ENCODE data around the gene ATRAID.
"Not testable (repeated sequence)": the region's sequence is repeated elsewhere in the genome, so short reads cannot be mapped to it uniquely, and the experiment has no call there.

ATRAID gene

DNA sequence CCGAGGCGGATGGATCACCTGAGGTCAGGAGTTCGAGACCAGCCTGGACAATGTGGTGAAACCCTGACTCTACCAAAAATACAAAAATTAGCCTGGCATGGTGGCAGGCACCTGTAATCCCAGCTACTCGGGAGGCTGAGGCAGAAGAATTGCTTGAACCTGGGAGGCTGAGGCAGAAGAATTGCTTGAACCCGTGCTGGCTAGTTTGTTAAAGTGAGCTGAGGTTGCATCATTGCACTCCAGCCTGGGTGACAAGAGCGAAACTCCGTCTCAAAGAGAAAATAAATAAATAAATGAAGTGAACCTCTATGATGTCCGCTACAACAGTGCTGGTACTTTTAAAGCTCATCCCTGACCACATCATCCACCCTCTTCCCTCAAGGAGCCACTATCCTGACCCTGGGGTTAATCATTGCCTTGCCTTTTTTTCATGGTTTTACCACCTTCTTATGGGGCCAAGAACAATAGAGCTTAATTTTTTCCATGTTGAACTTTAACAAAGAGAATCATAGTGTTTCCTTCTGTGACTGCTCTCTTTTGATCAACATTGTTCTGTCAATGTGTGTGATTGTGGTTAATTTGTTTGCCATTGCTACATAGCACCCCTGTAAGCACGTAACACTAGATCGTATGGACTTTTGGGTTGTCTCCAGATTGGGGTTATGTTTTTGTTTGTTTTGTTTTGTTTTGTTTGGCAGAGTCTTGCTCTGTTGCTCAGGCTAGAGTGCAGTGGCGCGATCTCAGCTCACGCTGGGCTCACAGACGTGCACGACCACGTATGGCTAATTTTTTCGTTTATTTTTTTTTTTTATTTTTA, 17.1 kb upstream of the ATRAID start:
- no peak for DNase-seq

DNA sequence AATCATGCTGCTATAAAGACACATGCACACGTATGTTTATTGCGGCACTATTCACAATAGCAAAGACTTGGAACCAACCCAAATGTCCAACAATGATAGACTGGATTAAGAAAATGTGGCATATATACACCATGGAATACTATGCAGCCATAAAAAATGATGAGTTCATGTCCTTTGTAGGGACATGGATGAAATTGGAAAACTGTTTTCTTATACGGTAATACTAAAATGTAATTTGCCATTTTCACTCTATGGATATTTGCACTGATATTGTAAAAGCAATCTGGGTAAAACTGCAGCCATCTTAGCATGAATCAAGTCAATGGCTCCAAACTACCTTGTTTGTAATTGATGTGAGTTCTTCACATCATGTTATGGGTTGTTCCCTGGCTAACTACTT, 16.0 kb upstream of the ATRAID start:
- DNase-seq = not testable (repeated sequence)

DNA sequence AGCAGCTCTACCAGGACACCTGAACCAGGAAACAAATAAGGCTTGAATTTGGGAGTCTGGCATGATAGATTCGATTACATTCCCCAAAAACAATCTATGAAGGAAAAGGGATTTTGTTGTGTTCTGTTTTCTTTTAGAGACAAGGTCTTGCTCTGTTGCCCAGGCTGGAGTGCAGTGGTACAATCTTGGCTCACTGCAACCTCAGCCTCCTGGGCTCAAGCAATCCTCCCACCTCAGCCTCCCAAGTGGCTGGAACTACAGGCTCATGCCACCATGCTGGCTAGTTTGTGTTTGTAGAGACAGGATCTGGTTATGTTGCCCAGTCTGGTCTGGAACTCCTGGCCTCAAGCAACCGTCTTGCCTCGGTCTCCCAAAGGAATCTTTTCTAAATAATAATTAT, 13.8 kb upstream of the ATRAID start:
- not testable (repeated sequence) for DNase-seq

DNA sequence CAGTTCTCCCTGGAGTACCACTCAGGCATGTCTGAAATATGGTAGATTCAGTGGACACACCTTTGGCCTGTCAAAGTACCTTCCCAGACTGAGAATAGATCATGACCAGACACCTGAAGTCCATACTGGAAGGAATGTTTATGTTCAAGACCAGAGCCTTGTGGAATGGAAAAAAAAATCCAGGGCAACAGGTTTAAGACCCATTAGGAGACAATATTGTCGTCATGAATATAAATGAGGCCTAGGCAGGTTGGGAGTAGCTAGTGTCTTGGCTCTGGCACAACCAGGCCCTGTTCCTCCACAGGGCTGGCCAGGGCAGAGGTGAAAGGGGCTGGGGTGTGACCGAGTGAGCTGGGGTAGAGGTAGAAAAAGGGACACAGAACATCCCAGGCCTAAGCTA, 13.2 kb upstream of the ATRAID start:
- DNase-seq = no peak

DNA sequence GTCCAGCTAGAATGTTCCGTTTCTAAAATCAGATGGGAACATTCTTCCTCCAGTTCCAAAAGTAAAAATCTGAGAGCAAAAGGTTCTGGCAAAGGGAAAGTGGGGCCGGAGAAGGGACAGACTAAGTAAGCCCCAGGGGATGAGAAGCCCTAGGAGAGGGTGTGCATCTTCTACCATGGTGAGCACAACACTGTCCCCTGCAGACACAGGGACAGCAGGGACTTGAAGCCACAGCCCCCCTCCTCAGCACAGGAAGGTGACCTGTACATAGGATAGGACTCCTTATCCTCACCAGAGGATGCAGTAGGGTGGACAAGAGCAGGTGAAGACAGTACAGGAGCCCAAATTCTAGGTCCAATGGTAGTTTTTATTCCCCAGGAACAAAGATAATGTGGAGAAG, 12.6 kb upstream of the ATRAID start:
- no peak for DNase-seq

DNA sequence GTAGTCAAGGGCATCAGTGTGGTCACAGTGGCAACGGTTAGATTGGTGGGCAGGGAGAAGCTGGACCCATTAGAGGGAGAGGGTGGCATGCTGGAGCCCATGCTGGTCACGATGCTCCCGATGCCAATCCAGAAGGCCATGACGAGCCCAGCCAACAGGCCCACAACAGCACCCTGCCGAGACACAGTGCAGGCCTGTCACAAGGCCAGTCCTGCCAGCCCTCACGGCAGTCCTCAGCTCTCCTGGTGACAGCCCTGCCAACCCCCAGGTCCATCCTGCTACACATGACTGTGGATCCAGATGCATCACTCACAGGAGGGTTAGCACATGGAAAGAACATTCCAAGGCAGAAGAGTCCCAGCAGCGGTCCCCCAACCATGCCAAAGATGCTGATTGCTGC, 10.2 kb upstream of the ATRAID start:
- no peak for DNase-seq

DNA sequence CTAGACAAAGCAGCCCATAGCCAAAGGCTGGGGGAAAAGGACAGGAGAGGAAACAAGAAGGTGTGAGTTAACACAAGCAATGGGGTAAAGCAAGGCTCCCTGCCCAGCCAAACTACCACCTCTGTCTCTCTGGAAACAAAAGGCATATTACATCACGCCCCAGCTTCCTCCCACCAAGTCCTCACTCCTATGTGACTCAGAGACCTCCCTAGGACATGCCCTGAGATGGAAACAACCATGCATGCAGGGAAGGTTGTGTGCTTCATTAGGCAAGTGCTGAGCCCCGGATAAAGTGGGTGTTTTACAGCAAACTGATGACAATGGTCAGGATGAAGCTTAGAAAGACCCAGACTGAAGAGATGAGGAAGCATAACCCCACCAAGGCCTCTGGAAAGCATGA, 9.0 kb upstream of the ATRAID start:
- no peak for DNase-seq

DNA sequence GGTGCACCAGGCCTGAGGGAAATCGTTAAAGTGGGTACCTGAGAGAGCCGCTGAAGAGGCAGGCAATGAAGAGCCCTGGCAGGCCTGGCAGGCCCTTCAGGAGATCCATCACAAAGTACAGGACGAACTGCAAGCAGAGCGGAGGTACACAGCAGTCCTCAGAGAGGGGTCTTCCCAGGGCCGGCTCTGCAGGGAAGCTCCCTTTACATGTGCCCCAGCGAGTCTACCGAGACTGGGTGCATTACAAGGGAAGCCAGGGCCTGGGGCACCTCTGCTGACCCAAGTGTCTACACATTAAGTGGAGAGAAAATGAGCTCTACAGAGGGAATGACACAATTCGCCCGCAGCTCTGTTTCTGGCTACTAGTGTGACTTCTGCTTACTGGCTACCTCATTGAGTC, 8.1 kb upstream of the ATRAID start:
- DNase-seq = no peak

DNA sequence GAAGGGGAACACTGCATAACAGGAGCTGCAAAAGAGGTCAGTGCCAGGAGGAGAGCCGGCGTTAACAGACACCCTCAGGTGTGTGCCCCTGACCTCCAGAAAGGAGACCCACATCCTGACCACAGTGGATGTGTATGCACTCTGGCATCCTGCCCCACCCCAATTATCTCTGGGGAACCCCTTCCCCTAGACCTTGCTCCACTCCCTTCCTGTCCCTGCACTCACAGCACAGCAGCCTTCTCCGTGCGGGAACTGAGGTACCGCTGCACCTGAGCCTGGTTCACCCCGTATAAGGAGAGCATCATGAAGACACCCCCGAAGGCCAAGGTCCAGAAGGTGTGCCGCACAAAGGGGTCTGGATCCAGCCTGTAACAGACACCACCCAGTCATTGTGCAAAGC, 7.3 kb upstream of the ATRAID start:
- DNase-seq = no peak

DNA sequence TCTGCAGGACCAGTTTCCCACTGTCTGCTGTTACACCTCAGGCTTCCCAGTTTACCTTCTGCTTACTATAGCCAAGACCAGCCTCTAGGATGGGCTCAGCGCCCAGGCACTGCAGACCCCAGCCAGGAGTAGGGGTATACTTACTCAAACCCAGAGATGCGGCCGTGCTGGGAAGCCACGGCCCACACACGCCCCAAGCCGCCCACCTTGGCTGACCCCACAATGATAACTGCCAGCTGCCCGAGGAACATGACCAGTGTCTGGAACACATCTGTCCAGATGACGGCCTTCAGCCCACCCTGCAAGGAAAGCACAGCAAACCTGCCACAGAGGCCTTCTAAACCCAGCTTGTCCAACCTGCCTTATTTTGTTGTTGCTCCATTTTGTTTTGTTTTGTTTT, 6.6 kb upstream of the ATRAID start:
- DNase-seq = no peak

DNA sequence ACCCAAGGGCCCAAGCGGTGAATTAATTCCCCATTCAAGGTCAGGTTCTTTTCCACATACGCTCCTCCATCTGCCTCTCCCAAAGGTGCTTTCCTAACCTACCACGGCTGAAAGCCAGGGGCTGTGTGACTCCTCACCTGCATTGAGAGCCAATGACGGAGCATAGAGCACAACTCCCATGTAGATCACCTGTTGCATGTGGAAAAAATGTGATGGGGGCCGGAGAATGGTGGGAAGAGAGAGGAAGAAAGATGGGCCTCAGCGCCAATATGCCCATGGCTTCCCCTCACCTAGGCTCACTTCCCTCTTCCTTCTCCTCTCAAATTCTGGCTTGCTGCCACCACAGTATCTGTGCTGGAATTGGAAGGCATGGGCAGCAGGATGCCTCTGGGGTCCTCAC, 5.5 kb upstream of the ATRAID start:
- no peak for DNase-seq

DNA sequence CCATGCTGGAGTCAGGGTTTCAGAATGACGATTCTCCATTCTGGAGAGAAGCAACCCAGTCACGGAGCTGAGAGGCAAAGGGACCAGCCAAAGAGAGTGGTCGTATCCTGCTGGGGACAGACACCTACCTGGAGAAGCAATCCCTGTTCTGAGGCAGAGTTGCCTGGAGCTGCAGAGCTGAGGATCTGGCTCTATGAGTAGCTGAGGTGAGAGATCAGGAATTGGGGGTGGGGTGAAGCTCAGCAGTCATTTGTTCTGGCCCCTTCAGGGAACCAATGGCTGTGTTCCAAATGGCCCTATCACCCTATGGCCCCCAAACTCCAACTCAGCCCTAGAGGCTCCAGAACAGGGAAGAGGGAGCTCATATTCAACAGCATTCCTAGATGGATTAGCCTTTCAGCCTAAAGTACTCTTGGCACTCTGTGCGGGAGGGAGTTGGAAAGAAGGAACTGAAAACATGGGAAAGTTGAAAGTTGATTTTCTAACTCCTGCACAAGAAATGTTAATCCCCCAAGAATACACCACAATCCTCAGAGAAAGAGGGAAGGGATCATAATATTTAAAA, 3.3 kb upstream of the ATRAID start:
- no peak for DNase-seq

DNA sequence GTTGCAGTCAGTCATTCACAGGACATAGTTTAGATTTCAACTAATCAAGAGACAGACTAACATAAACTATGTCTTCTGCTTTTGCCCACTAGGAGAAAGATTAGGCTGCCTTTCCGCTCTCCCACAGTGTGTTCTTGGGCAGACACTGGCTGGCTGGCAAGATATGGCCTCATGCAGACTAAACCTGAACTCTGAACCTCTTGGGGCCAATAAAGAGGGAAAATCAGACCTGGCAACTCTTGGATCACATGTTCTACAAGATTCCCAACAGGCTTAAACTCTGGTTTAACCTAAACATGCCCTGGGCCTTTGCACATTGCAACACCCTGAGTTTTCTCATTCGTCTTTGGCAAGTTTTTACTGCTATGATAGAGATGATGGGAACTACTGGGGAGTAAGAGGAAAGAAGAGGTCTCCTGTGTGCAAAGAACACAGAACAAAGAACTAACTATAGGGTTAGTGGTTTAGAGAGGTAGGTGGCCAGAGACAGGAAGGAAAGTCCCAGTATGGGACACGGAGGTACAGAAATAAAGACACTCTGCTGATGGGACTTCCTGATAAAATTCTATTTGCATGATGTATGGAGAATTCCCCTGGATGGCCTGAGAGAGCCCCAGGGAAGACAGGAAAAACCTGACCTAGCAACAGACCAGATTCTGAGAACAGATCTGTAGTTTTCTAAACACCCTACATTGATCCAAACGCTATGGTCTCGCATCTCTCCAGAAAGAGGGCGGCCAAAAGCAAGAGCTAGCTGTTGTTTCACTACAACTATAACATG, 2.0 kb upstream of the ATRAID start:
- no peak for DNase-seq

DNA sequence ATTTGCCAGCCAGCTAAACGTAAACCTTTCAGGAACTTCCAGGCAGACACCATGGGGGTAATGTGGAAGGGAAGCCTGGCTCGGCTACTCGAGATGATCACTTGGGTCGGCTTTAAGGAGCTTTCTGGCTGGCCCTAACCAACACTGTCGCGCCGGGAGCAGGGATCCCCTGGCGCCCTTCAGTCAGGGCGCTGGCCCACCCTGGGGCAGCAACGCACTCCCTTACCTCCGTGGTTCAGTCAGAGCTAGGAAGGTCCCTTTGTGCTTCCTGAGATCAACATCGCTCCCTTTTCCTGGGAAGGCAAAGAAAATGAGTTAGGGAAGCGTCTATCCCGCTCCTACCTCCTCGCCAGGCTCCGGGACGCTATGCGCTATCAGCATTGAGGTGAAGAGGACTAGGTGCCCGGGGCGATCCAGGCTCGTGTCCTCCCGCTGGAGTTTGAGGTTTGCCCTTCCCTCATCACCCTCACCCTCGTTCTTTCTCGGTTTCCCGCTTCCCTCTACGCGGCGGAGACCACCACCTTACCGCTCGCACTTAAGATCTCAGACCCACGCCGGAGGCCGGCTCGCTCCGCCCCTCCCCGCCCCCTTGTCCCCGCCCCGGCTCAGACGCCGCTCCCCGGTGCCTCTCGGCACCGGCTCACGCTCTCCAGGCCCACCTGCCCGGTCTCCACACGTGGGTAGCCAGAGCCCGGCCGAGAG, 449 bp upstream of the ATRAID start:
- DNase-seq = no peak

DNA sequence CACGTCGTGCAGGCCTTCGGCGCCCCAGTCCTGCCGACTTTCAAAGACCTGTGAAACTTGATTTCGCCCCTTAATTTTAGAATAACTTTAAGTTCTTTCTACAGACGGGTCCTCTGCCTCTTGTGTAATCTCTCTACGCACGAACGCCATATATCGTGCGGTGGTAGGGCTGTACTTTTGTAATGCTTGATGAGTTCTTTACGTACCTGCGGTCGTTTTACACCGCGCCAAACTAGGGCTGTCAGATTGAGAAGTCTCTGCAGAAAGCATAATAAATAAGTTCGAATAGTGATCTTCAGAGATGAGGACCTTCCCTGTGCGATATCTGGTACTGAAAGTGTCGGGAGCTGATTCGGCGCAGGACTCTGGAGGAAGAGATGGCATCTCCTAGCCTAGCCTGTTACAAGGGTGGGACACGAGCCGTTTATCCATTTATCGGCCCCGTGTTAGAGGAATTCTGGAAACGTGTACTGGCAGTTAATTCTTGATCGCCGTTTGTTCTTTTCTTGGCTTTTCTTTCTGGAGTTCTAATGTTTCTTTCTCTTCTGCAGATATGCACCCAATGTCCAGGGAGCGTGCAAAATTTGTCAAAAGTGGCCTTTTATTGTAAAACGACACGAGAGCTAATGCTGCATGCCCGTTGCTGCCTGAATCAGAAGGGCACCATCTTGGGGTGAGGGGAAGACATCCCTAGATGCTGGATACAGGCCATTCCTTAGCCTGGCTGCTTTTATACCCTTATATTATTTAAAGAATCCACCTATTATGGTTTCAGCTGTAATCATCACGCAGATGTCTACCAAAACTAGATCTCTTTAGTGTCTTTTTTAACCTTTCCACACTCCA, 1.0 kb downstream of the ATRAID start:
- no peak for DNase-seq

DNA sequence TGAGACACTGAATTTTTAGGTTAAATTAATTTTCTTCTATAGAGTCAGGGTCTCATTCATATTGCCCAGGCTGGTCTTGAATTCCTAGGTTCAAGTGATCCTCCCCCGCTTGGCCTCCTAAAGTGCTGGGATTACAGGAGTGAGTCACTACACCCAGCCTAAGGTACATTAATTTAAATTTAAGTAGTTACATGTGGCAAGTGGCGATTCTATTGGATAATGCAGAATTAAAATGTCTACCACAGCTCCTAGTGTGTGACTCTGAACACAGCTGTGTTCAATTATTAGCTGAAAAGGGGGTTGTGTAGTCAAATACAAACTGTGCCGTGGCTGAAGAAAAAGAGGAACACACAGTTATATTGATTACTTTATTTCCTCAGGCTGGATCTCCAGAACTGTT, 3.1 kb downstream of the ATRAID start:
- DNase-seq = no peak

DNA sequence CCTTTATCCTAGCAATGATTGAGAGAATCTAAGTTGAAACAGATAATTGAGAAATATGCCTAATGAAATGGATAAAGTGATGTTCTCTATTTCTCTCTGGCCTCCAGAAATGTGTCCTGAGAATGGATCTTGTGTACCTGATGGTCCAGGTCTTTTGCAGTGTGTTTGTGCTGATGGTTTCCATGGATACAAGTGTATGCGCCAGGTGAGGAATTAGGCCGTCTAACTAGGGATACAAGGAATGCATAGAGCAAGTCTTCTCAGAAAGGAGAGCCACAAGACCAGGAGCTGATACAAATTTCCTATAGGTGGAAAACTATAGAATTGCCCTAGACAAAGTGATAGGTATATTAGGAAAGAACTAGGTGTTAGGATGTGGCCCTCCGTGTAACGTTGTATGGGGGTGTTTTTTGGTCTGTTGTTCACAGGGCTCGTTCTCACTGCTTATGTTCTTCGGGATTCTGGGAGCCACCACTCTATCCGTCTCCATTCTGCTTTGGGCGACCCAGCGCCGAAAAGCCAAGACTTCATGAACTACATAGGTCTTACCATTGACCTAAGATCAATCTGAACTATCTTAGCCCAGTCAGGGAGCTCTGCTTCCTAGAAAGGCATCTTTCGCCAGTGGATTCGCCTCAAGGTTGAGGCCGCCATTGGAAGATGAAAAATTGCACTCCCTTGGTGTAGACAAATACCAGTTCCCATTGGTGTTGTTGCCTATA, 4.7 kb downstream of the ATRAID start:
- no peak for DNase-seq

DNA sequence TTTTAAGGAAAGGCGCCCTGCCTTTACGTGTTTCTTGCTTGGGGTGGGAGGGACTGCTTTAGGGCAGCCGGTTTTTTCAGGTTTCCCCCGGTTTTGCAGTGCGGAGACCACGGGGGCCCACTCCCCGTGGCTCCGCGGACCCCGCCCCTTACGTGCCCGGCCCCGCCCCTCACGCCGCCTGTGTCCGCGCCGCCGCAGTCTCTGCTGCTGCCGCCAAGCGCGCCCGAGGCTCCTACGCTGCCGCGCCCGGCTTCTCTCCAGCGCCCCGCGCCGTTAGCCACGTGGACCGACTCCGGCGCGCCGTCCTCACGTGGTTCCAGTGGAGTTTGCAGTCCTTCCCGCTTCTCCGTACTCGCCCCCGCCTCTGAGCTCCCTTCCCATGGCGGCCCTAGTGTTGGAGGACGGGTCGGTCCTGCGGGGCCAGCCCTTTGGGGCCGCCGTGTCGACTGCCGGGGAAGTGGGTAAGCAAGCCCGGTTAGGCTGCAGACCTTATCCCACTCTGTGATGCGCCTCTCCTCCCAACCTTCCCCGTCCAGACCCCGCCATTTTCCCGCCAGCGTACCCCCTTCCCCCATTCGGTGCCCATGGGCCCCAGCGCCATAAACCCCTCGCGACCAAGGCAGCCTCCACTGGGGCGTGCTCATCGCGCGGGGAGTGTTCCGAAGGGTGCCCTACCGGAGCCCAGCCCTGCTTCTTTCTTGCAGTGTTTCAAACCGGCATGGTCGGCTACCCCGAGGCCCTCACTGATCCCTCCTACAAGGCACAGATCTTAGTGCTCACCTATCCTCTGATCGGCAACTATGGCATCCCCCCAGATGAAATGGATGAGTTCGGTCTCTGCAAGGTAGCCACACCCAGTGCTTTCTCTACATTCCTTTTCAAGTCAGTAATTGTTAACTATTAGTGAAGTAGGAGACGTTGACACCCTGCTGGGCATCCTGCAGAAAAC, 5.6 kb downstream of the ATRAID start, which contains the start of gene CAD:
Gene CAD, plus strand, starts transcription at position 197 of the 949 bp plus-strand sequence. Its CDS starts 183 bp downstream, at position 380.
- DNase-seq = peak; percentile 76

DNA sequence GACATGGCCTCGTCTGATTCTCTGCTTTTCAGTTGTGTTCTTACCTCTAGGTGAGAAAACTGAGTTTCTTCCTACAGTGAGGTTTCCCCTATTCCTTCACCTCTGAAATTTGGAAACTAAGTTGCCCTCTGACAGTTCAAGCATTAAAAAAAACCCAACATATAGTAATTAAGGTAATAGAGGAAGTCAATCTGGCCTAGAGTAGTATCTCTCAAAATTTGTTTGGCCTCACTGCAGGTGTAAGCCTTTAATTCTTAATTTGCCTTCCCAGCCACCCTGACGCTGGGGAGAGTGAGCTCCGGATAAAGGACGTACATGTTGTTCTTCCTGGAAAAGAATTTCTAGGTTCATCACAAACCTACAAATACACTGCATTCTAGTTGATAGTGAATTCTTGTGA, 6.8 kb downstream of the ATRAID start:
- DNase-seq = no peak

DNA sequence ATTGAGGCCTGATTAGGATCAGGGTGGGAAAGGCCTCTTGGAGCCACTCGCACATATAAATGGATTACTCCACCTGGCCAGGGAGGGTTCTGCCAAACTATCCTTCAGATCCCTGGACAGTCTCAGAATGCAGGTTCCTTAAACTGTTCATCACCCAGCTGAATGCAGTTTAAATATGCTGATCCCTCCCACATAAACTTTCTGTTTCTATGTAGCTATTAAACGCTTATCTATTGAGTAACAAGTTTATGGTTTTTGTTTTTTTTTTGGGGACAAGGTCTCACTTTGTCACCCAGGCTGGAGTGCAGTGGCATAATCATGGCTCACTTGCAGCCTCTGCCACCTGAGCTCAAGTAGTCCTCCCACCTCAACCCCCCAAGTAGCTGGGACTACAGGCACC, 7.2 kb downstream of the ATRAID start:
- DNase-seq = no peak

DNA sequence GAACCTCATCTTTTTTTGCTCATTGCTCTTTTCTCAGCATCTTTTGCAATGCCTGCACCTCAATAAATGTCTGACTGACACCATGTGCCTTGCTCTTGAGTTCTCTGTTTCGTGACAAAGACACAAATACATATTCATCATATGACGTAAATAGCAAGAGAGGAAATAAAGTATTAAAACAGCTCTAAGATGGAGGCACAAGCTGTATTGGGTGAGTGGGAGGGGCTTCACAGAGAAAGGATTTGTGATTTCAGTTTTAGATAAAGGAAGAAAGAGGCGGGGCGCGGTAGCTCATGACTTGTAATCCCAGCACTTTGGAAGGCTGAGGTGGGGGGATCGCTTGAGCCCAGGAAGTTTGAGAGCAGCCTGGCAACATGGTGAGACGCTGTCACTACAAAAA, 8.2 kb downstream of the ATRAID start:
- no peak for DNase-seq
